K562 (cell line): ENCODE measurements around the gene CACNA1C. TPM values are rescaled to one million over a fixed set of nuclear protein-coding genes. Genes with fewer than 3 reads are reported as not detected.

ENCODE experiments used
- CBFA2T3 ChIP-seq: fragments of 450-650 bp; IDR thresholded peaks from 2 replicates; pipeline ENCODE4 v1.6.1; 2017
- MBD2 ChIP-seq: sonication (generic); IDR thresholded peaks from 2 replicates; pipeline ENCODE4 v1.6.1; 2016; ENCODE audit warnings: low read depth, borderline replicate concordance
- MCM5 ChIP-seq: fragments of 450-650 bp; IDR thresholded peaks from 2 replicates; pipeline ENCODE4 v1.6.1; 2016; ENCODE audit warnings: low read depth
- SMAD4 ChIP-seq: fragments of 250-450 bp; sonication (Bioruptor Pico); conservative IDR thresholded peaks from 2 replicates; pipeline ENCODE4 v1.8.0; 2021; ENCODE audit warnings: inconsistent platforms, mild to moderate bottlenecking, moderate library complexity
- ZNF699 ChIP-seq: fragments of 250-450 bp; sonication (Bioruptor Pico); IDR thresholded peaks from 2 replicates; pipeline ENCODE4 v1.8.0; 2021; ENCODE audit warnings: mild to moderate bottlenecking, moderate library complexity; ENCODE audit not compliant: insufficient replicate concordance
- polyA plus RNA-seq, 8 experiments: library from polyadenylated mRNA; depleted of rRNA in 4 of 8; stranded (reverse) in 5 of 8; unstranded in 3 of 8; fragments of >200 nt; fragmentation: Nextera tagmentation in 2 of 8; fragmentation: Illumina TruSeq in 1 of 8; extraction: Ambion mirVana in 2 of 8; extraction: Trizol in 1 of 8; gene quantifications; 2 replicates each; pipeline versions ENCODE4 v1.2.1 to v1.2.3, GENCODE V29; 2011 to 2014; ENCODE audit warnings: inconsistent platforms in 1 of 8, missing spikeins in 1 of 8
- total RNA-seq, 7 experiments: library from RNA; depleted of rRNA in 6 of 7; stranded (reverse); fragments of >200 nt in 6 of 7; fragmentation: Illumina TruSeq in 2 of 7; extraction: Trizol in 2 of 7; gene quantifications; 2 replicates each; pipeline versions ENCODE4 v1.2.1 to v1.2.3, GENCODE V29; 2011 to 2021; ENCODE audit warnings: low replicate concordance in 1 of 7
- TF ChIP-seq, protein P1 (sequence below), 2 experiments: fragments of 450-650 bp; IDR thresholded peaks; 2 replicates each; pipeline ENCODE4 v1.6.1; 2016; ENCODE audit warnings: mild to moderate bottlenecking in 2 of 2, borderline replicate concordance in 1 of 2, low read depth in 1 of 2, moderate library complexity in 1 of 2
- TF ChIP-seq, protein P2 (sequence below): fragments of 250-450 bp; sonication (Bioruptor Pico); IDR thresholded peaks from 2 replicates; pipeline ENCODE4 v1.4.0; 2020
- TF ChIP-seq, protein P3 (sequence below): fragments of 250-450 bp; sonication (Bioruptor Pico); IDR thresholded peaks from 2 replicates; pipeline ENCODE4 v1.4.0; 2020

Gene CACNA1C
- total and polyA plus RNA-seq, 9 of the 15 experiments (the other 6 are each of a cell fraction or from before 2014, with no cell fraction given) = not detected

DNA sequence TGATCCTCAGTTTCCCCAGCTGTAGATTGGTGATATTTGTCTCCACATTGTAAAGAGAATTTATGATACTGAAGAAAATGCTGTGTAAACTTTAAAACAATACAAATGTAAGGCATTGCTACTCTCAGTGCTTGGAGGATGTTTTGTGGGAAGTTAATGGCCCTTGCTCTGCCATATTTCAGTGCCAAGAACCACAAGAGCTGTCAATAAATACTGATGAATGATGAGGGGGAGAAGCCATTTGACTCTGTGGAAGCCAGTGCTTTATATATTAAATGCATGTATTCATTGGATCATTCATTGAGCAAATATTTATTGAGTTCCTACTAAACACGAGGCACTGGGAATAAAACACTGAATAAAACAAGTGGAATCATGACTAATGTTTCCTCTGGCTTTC lies 30.8 kb downstream of the CACNA1C start (continued):
- TF ChIP-seq, protein P1, sequence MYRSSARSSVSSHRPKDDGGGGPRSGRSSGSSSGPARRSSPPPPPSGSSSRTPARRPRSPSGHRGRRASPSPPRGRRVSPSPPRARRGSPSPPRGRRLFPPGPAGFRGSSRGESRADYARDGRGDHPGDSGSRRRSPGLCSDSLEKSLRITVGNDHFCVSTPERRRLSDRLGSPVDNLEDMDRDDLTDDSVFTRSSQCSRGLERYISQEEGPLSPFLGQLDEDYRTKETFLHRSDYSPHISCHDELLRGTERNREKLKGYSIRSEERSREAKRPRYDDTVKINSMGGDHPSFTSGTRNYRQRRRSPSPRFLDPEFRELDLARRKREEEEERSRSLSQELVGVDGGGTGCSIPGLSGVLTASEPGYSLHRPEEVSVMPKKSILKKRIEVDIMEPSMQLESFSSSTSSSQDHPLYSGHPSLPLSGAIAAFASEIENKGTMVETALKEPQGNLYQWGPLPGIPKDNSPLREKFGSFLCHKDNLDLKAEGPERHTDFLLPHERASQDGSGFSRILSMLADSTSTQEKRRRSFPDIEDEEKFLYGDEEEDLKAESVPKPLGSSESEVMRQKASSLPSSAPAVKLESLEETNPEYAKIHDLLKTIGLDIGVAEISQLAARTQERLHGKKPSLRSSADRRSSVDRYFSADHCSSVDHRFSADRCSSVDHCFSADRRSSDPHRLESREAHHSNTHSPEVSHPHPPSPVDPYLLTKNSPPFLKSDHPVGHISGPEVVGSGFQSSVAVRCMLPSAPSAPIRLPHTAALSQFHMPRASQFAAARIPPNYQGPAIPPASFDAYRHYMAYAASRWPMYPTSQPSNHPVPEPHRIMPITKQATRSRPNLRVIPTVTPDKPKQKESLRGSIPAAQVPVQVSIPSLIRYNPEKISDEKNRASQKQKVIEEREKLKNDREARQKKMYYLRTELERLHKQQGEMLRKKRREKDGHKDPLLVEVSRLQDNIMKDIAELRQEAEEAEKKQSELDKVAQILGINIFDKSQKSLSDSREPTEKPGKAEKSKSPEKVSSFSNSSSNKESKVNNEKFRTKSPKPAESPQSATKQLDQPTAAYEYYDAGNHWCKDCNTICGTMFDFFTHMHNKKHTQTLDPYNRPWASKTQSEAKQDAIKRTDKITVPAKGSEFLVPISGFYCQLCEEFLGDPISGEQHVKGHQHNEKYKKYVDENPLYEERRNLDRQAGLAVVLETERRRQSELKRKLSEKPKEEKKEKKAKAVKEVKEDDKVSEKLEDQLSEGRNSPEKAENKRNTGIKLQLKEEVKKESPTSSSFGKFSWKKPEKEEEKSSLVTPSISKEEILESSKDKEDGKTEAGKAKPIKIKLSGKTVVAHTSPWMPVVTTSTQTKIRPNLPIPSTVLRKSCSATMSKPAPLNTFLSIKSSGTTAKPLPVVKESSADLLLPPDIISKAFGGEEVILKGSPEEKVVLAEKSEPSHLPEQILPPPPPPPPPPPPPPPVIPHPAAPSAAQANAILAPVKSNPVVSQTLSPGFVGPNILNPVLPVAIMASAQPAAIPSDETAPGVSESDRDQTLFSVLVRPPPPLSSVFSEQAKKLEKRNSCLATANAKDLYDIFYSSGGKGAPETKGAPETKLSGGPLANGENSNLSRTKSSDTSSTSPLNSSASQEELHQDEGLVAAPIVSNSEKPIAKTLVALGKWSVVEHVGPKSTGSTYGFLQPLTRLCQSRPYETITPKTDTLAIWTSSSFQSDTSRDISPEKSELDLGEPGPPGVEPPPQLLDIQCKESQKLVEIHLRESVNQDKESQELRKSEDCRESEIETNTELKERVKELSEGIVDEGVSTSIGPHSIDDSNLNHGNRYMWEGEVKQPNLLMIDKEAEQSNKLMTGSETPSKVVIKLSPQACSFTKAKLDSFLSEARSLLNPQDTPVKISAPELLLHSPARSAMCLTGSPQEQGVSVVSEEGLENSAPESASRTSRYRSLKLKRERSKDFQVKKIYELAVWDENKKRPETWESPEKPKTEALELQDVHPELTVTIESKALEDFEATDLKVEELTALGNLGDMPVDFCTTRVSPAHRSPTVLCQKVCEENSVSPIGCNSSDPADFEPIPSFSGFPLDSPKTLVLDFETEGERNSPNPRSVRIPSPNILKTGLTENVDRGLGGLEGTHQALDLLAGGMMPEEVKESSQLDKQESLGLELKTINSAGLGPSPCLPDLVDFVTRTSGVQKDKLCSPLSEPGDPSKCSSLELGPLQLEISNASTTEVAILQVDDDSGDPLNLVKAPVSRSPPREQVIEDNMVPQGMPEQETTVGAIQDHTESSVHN (IDR thresholded peaks at IDR 0.05; ENCODE audit: borderline replicate concordance in 1 of 2, low read depth in 1 of 2) = no peak
- TF ChIP-seq MCM5 (no peak), SMAD4 (CRISPR knock-in tag) (no peak), CBFA2T3 (no peak), ZNF699 (CRISPR knock-in tag) (no peak), MBD2 (no peak)
- TF ChIP-seq, protein P2, sequence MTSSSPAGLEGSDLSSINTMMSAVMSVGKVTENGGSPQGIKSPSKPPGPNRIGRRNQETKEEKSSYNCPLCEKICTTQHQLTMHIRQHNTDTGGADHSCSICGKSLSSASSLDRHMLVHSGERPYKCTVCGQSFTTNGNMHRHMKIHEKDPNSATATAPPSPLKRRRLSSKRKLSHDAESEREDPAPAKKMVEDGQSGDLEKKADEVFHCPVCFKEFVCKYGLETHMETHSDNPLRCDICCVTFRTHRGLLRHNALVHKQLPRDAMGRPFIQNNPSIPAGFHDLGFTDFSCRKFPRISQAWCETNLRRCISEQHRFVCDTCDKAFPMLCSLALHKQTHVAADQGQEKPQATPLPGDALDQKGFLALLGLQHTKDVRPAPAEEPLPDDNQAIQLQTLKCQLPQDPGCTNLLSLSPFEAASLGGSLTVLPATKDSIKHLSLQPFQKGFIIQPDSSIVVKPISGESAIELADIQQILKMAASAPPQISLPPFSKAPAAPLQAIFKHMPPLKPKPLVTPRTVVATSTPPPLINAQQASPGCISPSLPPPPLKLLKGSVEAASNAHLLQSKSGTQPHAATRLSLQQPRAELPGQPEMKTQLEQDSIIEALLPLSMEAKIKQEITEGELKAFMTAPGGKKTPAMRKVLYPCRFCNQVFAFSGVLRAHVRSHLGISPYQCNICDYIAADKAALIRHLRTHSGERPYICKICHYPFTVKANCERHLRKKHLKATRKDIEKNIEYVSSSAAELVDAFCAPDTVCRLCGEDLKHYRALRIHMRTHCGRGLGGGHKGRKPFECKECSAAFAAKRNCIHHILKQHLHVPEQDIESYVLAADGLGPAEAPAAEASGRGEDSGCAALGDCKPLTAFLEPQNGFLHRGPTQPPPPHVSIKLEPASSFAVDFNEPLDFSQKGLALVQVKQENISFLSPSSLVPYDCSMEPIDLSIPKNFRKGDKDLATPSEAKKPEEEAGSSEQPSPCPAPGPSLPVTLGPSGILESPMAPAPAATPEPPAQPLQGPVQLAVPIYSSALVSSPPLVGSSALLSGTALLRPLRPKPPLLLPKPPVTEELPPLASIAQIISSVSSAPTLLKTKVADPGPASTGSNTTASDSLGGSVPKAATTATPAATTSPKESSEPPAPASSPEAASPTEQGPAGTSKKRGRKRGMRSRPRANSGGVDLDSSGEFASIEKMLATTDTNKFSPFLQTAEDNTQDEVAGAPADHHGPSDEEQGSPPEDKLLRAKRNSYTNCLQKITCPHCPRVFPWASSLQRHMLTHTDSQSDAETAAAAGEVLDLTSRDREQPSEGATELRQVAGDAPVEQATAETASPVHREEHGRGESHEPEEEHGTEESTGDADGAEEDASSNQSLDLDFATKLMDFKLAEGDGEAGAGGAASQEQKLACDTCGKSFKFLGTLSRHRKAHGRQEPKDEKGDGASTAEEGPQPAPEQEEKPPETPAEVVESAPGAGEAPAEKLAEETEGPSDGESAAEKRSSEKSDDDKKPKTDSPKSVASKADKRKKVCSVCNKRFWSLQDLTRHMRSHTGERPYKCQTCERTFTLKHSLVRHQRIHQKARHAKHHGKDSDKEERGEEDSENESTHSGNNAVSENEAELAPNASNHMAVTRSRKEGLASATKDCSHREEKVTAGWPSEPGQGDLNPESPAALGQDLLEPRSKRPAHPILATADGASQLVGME (CRISPR knock-in tag) = no peak
- TF ChIP-seq, protein P3, sequence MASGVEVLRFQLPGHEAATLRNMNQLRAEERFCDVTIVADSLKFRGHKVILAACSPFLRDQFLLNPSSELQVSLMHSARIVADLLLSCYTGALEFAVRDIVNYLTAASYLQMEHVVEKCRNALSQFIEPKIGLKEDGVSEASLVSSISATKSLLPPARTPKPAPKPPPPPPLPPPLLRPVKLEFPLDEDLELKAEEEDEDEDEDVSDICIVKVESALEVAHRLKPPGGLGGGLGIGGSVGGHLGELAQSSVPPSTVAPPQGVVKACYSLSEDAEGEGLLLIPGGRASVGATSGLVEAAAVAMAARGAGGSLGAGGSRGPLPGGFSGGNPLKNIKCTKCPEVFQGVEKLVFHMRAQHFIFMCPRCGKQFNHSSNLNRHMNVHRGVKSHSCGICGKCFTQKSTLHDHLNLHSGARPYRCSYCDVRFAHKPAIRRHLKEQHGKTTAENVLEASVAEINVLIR (CRISPR knock-in tag) = no peak
